Mammary epithelial cell (primary cell): ENCODE measurements around the gene DDX51.

Source experiments
- EZH2 ChIP-seq: IDR thresholded peaks from 2 replicates; pipeline ENCODE4 v1.6.1; 2012; ENCODE audit warnings: low read length, inconsistent platforms, borderline replicate concordance
- TF ChIP-seq, protein P1 (sequence below), 2 donors: IDR thresholded peaks in 1 of 2; conservative IDR thresholded peaks in 1 of 2; 2 replicates each; pipeline ENCODE4 v1.5.1; 2011 to 2012; ENCODE audit warnings: inconsistent platforms in 2 of 2, low read length in 2 of 2, mild to moderate bottlenecking in 2 of 2, control low read depth in 1 of 2, low read depth in 1 of 2; ENCODE audit not compliant: insufficient read depth in 1 of 2; ENCODE audit errors: extremely low read depth in 1 of 2

DNA sequence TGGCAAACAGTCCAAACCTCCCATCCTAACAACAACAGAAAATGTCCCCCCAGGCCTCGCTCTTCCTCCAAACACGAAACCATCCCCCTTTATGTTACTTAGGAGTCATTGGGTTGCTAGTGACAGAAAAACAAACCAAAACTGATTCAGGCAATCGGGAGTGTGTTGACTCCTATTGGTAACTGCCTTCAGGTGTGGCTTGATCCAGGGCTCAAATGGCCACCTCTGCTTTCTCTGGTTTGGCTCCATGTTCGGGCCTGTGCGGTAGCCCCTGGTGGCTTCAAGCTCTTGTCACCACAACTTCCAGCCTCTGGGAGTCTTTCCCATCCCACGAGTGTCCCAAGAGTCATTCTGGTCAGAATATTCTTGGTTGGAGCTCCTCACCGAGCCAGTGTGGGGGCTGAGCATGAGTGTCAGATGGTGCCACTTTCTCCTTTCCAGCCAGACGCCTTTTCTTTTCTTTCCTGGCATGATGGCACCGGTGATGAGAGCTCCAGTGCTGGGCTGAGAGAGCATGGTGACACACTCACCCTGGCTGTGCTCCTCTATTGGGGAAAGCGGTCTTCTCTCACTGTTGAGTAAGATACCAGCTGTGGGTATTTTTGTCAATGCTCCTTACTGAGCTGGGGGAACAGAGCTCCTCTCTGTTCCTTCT is 38.7 kb upstream of the DDX51 start:
- TF ChIP-seq EZH2: no peak
- TF ChIP-seq, protein P1, sequence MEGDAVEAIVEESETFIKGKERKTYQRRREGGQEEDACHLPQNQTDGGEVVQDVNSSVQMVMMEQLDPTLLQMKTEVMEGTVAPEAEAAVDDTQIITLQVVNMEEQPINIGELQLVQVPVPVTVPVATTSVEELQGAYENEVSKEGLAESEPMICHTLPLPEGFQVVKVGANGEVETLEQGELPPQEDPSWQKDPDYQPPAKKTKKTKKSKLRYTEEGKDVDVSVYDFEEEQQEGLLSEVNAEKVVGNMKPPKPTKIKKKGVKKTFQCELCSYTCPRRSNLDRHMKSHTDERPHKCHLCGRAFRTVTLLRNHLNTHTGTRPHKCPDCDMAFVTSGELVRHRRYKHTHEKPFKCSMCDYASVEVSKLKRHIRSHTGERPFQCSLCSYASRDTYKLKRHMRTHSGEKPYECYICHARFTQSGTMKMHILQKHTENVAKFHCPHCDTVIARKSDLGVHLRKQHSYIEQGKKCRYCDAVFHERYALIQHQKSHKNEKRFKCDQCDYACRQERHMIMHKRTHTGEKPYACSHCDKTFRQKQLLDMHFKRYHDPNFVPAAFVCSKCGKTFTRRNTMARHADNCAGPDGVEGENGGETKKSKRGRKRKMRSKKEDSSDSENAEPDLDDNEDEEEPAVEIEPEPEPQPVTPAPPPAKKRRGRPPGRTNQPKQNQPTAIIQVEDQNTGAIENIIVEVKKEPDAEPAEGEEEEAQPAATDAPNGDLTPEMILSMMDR (conservative IDR thresholded peaks at IDR 0.05 in 1 of 2, IDR thresholded peaks at IDR 0.05 in 1 of 2; ENCODE audit: extremely low read depth in 1 of 2, insufficient read depth in 1 of 2, low read depth in 1 of 2, low read length in 2 of 2): no peak
